Suprapubic skin (tissue), 4 donors: ENCODE data around the gene SLC6A13. TPM values are rescaled to one million over a fixed set of nuclear protein-coding genes. Genes with fewer than 3 reads are reported as not detected.
"Not testable (repeated sequence)": the region's sequence is repeated elsewhere in the genome, so short reads cannot be mapped to it uniquely, and the experiment has no call there.

Experiments
- DNase-seq, 2 donors: peaks; one replicate each; pipeline ENCODE4 v3.0.0-alpha.2; 2019; ENCODE audit warnings: low spot score in 2 of 2
- H3K27ac ChIP-seq: fragments of 200-600 bp; sonication (generic); one replicate; pipeline ENCODE4 v1.5.1; 2019
- H3K27me3 ChIP-seq: fragments of 200-600 bp; sonication (generic); one replicate; pipeline ENCODE4 v1.5.1; 2019
- H3K36me3 ChIP-seq: fragments of 200-600 bp; sonication (generic); one replicate; pipeline ENCODE4 v1.5.1; 2019
- H3K4me1 ChIP-seq: fragments of 200-600 bp; sonication (generic); one replicate; pipeline ENCODE4 v1.5.1; 2019
- H3K4me3 ChIP-seq: fragments of 200-600 bp; sonication (generic); one replicate; pipeline ENCODE4 v1.5.1; 2019; ENCODE audit warnings: mild to moderate bottlenecking
- H3K9me3 ChIP-seq: fragments of 200-600 bp; sonication (generic); one replicate; pipeline ENCODE4 v1.5.1; 2019
- EP300 ChIP-seq: sonication (generic); formaldehyde crosslinking; IDR thresholded peaks from one replicate; pipeline ENCODE4 v1.6.1; 2017; ENCODE audit warnings: antibody characterized with exemption
- POLR2A ChIP-seq, 2 donors: fragments of 450-650 bp; IDR thresholded peaks; one replicate each; pipeline ENCODE4 v1.6.1; 2017; ENCODE audit warnings: antibody characterized with exemption in 2 of 2, mild to moderate bottlenecking in 2 of 2, moderate library complexity in 2 of 2
- POLR2AphosphoS5 ChIP-seq, 3 donors: sonication (generic); formaldehyde crosslinking; IDR thresholded peaks; one replicate each; pipeline ENCODE4 v1.6.1; 2017; ENCODE audit warnings: antibody characterized with exemption in 3 of 3
- WGBS: methylation state at CpG from one replicate; pipeline ENCODE4 v1.1.5; 2018; 5-methylcytosine and 5-hydroxymethylcytosine counted together
- total RNA-seq, 4 donors: library from RNA; depleted of rRNA; stranded (reverse); fragments of >200 nt; gene quantifications; one replicate each; pipeline ENCODE4 v1.1.0, GENCODE V29; 2016
- TF ChIP-seq, protein P1 (sequence below), 2 donors: fragments of 200-600 bp in 1 of 2; fragments of 450-650 bp in 1 of 2; sonication (generic) in 1 of 2; IDR thresholded peaks; one replicate each; pipeline ENCODE4 v1.5.1; 2016 to 2019; ENCODE audit warnings: antibody characterized with exemption in 2 of 2, mild to moderate bottlenecking in 1 of 2, moderate library complexity in 1 of 2

The SLC6A13 gene
- total RNA-seq, 4 donors from 2014 or later: not detected

DNA sequence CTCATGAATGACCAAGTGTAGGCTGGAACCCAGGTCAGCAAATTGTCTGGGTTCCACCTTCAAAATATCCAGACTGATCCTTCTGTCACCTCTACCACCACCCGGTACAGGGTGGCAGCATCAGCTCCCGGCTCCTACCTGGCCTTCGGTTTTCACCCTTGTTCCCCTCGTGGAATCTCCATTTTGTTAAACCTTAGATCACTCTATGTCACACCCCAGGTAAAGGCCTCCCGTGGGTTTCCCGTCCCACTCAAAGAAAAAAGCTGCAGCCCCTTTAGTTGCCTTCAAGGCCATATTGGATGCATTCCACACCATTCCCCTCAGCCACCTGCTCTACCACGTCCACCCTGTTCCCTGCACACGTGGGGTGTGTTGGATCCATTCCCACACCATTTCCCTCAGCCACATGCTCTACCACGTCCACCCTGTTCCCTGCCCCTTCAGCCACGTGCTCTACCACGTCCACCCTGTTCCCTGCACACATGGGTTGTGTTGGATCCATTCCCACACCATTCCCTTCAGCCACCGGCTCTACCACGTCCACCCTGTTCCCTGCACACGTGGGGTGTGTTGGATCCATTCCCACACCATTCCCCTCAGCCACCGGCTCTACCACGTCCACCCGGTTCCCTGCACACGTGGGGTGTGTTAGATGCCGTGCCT is 23.8 kb downstream of the SLC6A13 start:
- DNase-seq: peak in 1 of 2 donors; percentile 29
- no peak overlapping the region for H3K27ac ChIP-seq
- 75% methylated on average over 19 of the region's 19 CpGs for WGBS

DNA sequence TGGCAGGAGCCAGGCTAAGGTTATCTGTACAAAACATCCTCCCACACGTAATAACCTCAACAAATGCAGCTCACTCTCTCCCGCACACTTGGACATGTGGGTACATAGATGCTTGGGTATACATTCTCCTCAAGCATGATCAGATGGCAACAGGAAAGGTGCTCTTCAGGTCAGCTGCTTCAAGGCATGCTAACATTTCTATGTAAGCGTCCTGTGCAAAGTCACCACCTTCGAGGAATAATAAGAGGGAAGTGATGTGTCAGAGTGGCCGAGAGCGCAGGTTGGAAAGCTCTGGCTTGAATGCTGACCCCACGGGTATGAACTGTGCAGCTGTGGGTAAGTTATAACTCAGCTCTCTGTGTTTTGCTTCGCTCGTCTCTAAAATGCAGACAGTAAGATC is 24.5 kb downstream of the SLC6A13 start:
- TF ChIP-seq POLR2AphosphoS5 (IDR thresholded peaks at IDR 0.05): no peak
- no peak for TF ChIP-seq POLR2A (IDR thresholded peaks at IDR 0.05)
- TF ChIP-seq, protein P1, sequence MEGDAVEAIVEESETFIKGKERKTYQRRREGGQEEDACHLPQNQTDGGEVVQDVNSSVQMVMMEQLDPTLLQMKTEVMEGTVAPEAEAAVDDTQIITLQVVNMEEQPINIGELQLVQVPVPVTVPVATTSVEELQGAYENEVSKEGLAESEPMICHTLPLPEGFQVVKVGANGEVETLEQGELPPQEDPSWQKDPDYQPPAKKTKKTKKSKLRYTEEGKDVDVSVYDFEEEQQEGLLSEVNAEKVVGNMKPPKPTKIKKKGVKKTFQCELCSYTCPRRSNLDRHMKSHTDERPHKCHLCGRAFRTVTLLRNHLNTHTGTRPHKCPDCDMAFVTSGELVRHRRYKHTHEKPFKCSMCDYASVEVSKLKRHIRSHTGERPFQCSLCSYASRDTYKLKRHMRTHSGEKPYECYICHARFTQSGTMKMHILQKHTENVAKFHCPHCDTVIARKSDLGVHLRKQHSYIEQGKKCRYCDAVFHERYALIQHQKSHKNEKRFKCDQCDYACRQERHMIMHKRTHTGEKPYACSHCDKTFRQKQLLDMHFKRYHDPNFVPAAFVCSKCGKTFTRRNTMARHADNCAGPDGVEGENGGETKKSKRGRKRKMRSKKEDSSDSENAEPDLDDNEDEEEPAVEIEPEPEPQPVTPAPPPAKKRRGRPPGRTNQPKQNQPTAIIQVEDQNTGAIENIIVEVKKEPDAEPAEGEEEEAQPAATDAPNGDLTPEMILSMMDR (IDR thresholded peaks at IDR 0.05): no peak
- TF ChIP-seq EP300: no peak
- Histone ChIP-seq H3K9me3 (peaks cover 16% of the 10 kb centered on the region), H3K27ac (no peak overlapping the region), H3K27me3 (peaks cover 13% of the 10 kb centered on the region), H3K4me1 (no peaks in the 10 kb centered on the region), H3K36me3 (no peaks in the 10 kb centered on the region), H3K4me3 (no peak overlapping the region)
- 90% methylated on average over 9 of the region's 9 CpGs for WGBS
- DNase-seq: peak in 1 of 2 donors; percentile 16

More for the DNA sequence above, 23.8 kb downstream of the SLC6A13 start:
- H3K4me1 ChIP-seq: no peaks in the 10 kb centered on the region
- H3K9me3 ChIP-seq: peaks cover 16% of the 10 kb centered on the region
- no peaks in the 10 kb centered on the region for H3K36me3 ChIP-seq
- TF ChIP-seq POLR2AphosphoS5 (IDR thresholded peaks at IDR 0.05): no peak
- TF ChIP-seq, protein P1 (IDR thresholded peaks at IDR 0.05): no peak
- no peak for TF ChIP-seq EP300
- no peak for TF ChIP-seq POLR2A (IDR thresholded peaks at IDR 0.05)
- peaks cover 11% of the 10 kb centered on the region for H3K27me3 ChIP-seq
- H3K4me3 ChIP-seq: no peak overlapping the region

DNA sequence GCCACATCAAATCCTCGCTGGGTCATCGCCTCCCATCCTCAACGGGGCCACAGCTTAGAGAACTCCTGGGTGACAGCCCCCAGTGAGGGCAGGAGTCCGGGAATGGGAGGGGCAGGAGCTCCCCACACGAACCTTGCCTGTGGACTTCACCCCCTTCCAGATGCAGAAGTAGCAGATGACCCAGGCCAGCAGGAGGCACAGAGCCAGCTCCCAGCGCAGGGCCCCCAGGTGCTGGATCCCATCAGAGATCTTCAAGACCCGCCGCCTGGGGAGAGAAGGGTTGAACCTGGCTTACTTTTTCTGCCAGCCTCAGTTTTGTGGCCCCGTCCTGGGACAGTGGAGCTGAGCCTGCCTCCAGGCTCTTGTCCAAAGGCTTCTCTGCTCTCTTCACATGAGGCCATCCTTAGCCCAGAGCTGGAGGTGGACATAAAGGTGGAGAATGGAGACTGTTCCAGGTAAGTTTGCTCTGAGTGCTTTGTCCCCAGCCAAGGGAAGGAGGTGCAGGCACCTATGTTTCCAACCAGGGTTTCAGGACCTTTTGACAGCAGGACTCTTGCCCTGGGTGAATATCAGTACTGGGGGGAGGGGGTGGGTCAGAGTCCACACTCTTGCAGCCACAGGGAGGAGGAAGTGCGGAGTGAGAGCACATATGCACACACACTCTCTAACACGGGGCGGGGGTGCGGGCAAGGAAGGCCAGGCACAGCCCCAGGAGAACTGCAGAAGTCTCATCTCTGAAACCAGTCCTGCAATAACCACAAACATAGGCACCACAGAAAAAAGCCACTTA is 25.4 kb downstream of the SLC6A13 start:
- Histone ChIP-seq H3K9me3 (peaks cover 16% of the 10 kb centered on the region), H3K27me3 (peaks cover 15% of the 10 kb centered on the region), H3K27ac (no peak overlapping the region), H3K4me1 (no peaks in the 10 kb centered on the region), H3K4me3 (no peak overlapping the region), H3K36me3 (no peaks in the 10 kb centered on the region)
- TF ChIP-seq POLR2A (IDR thresholded peaks at IDR 0.05) (no peak), EP300 (no peak), POLR2AphosphoS5 (IDR thresholded peaks at IDR 0.05) (no peak)
- TF ChIP-seq, protein P1 (IDR thresholded peaks at IDR 0.05): no peak
- DNase-seq: peak in 1 of 2 donors; percentile 43
- WGBS: 95% methylated on average over 12 of the region's 13 CpGs

DNA sequence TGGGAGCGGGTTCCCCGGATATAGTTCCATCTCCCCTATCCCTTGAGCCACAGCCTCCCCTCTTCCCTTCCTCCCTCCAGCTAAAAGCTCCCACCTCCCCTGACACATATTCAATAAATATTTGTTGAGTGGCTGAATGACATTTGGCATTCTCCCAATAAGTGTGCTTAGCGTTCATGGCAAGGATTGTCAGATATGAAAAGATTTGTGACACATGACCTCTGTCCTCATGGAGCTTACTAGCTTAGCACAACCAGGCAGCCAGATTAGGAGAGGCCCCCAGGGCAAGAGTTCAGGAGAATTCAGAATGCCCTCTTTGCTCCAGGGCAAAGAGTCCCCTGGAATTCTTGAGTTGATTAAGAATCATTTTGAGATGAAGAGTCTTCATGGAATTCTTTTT is 26.2 kb downstream of the SLC6A13 start:
- TF ChIP-seq POLR2AphosphoS5 (IDR thresholded peaks at IDR 0.05): no peak
- TF ChIP-seq, protein P1 (IDR thresholded peaks at IDR 0.05): no peak
- no peak for TF ChIP-seq EP300
- TF ChIP-seq POLR2A (IDR thresholded peaks at IDR 0.05): no peak

DNA sequence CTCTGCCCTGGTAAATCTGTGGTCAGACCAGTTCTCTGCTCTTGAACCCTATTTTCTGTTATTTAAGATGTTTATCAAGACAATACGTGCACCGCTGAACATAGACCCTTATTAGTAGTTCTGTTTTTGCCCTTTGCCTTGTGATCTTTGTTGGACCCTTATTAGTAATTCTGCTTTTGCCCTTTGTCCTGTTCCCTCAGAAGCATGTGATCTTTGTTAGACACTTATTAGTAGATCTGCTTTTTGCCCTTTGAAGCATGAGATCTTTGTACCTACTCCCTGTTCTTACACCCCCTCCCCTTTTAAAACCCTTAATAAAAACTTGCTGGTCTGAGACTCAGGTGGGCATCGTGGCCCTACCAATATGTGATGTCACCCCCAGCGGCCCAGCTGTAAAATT is 26.7 kb downstream of the SLC6A13 start:
- not testable (repeated sequence) for H3K4me1 ChIP-seq, H3K27ac ChIP-seq, H3K4me3 ChIP-seq, DNase-seq, H3K36me3 ChIP-seq
- peaks cover 16% of the 10 kb centered on the region for H3K9me3 ChIP-seq
- peaks cover 15% of the 10 kb centered on the region for H3K27me3 ChIP-seq
- 86% methylated on average over 4 of the region's 4 CpGs for WGBS

More for the DNA sequence above, 26.2 kb downstream of the SLC6A13 start:
- 78% methylated on average over 3 of the region's 3 CpGs for WGBS
- Histone ChIP-seq H3K36me3 (no peaks in the 10 kb centered on the region), H3K27ac (no peak overlapping the region), H3K27me3 (peaks cover 15% of the 10 kb centered on the region), H3K4me3 (no peak overlapping the region), H3K9me3 (peaks cover 16% of the 10 kb centered on the region), H3K4me1 (no peaks in the 10 kb centered on the region)
- peak in 1 of 2 donors; percentile 0 for DNase-seq
